HG02840 (cell line): ENCODE measurements around the gene FAM193B.

Experiments used
- ATAC-seq: cut with Tn5 transposase; IDR thresholded peaks from one replicate; pipeline ENCODE4 v1.9.1; 2021; ENCODE audit warnings: mild to moderate bottlenecking, moderate library complexity, moderate number of reproducible peaks; ENCODE audit not compliant: unreplicated experiment, low FRiP score

Gene FAM193B

DNA sequence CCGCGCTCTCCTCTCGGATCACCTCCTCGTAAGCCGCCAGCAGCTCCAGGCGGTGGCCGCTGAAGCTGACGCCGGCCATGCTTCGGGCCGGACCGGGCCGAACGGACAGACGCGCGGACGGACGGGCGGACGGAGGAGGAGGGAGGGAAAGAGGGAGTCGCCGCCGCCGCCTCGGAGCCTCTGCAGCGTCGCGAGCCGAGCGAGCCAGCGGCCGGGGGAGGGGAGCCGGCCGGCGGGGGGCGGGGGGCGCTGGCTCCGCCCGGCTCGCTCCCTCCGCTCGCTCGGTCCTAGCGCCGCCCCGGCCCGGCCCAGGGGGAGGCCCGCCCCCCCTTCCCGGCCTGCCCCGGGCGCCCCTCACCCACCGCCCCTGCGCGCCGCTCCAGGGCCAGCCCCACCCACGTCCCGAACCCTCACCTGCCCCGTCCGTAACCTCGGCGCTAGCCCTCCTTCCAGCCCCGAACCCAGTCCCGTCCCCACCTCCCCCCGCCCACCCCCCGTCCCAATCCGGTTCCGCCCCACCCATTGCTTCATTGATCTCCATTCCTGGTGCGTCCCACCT, 80.8 kb downstream of the FAM193B start, which contains the start of gene DBN1:
DBN1 (minus strand) TSS at position 192 of the 559 bp plus-strand sequence; CDS start at position 79, 113 bp downstream.
- ATAC-seq, result no peak

DNA sequence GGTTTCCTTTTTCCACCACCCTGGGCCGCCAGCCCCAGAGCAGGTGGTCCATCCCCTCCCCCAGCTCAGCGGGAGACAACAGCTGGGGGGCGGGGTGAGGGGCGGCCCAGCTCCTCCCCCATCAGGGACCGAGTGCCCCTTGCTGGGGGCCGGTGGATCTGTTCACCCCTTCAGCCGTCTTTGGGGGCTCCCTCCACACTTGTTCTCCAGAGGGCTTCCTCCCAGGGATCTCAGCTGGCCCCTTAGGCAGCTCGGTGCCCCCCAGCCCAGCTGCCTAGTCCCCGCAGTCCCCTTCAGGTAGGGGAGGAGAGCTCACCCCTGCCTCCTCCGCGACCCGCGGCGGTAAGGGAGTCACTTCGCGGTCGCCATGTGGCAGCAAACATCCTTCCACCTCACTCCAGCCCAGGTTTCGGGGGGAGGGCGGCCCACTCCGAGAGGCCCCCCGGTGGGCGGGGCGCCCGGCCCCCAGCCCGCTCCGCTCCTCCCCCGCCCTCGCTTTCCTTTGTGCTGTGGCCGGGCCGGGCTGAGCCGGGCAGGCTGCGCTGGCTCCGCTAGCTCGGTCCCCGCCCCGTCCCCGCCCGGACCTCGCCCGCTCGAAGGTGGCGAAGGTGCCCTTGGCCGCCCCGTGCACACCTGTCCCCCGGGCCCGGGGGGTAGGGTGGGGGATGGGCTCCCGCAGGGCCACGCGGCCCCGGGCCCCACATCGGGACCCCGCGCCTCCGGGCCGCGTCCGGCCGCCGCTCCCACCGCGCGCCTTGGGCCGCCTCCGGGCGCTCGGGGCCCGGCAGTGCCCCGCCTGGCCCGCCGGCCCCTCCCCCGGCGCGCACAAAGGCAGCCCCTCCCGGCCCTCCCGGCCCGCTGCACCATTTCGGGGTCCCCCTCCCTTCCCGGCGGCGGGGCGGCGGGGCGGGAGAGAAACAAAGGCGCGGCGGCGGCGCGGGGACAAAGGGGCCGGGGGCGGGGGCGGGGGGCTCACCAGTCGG, 81.6 kb downstream of the FAM193B start:
- no peak for ATAC-seq

DNA sequence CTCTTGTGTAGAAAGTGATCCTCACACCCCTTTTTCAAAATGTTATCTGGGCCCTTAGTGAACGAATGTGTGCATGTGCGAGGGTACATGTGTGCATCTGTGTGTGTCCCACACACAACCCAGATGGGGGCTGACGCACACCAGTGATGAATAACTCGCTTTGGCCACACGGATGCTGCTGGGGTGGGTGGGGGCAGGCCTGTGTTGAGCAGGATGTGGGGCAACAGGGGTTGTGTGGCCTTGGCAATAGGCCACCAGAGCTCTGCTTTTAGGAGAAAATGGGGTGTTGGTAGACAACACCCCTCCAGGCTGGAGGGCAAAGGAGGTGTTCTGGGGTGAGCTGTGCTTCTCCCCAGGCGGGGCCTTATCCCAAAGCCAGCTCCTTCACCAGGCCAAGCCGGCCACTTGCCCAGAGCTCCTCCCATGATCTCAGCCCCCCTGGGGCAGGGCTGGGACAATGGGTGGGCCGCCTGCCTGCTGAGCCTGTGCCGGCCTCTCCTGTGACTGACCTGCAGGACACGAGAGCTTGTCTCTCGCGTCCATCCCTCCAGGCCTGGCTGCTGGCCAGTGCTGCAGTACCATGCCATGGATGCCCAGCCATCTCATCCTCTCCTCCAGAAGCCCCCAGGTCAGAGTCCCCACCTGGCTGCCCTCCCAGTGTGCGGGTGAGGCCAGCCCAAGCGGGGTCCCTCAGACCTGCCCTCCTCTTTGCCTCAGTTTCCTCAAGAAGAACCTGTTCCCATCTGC, 82.6 kb downstream of the FAM193B start:
- ATAC-seq, result no peak

DNA sequence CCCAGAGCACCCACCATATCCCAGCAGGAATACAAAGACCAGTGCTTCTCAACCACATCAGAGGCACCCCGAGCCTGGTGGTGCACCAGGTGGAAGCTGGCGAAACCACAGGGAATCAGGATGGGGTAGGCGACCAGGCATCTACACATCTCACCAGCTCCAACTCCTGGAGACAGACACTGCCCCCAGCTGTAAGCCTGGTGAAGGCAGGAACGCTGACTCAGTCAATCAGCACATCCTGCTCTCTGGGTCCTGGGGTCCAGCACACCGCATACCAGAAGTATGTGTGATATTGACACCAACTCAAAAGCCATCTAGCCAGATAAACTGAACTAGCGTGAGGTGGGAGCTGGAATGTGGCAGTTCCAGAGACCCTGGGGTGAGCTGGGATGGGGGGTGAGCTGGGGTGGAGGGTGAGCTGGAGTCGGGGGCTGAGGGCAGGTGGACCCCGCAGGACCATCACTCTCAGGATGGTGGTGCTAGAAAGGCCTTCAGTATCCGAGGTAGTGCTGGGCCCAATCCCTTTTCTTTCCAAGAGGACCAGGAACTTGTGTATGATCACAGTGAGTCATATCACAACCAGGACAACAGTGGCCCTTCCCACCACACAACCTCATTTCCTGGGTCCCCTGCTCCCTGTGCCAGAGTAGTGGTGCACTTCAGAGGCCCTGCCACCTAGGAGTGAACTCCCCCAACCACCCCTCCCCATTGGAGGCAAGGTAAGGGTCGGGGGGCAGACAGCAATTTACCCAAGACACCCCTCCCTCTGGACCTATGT, 83.4 kb downstream of the FAM193B start:
- no peak for ATAC-seq
